ENCODE measurements around the gene IFT81.

Gene IFT81

DNA sequence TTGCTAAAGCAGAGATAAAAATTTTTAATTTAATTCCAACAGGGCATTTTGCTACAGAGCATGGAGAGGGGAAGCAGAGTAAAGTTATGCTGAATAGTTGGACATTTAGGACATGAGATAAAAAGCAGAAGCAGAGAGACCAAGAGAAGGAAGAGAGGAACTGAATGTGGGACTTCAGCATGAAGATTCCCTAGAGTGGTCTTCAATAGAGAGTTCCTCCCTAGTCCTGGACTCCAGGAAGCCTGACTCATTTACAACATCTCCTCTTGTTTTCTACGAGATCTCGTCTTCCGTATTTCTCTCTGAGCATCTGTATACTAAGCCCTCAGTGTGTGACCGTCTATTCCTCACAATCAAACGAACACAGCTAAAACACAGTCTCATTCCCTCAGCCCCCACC is 35.2 kb upstream of the IFT81 start:
- Histone ChIP-seq H3K4me1 (ENCODE audit: low read length) (no peaks in the 10 kb centered on the region), H3K27me3 (replicated peaks; ENCODE audit: insufficient read depth, low read length) (no peaks in the 10 kb centered on the region), H3K4me2 (ENCODE audit: low read depth, low read length) (no peak overlapping the region), H3K9ac (ENCODE audit: low read length) (no peak overlapping the region), H3K4me3 (ENCODE audit: low read length) (no peak overlapping the region), H3K9me3 (replicated peaks; ENCODE audit: insufficient read depth, low read length) (no peaks in the 10 kb centered on the region), H3F3A (ENCODE audit: insufficient read depth, low read length) (no peaks in the 10 kb centered on the region), H3K27ac (ENCODE audit: low read length) (no peak overlapping the region), H4K20me1 (ENCODE audit: insufficient read depth, low read length) (no peaks in the 10 kb centered on the region), H3K9me2 (replicated peaks; ENCODE audit: insufficient read depth, low read length) (no peaks in the 10 kb centered on the region), H3K36me3 (replicated peaks; ENCODE audit: insufficient read depth, low read length) (no peaks in the 10 kb centered on the region), H3K79me2 (ENCODE audit: low read length) (no peaks in the 10 kb centered on the region), H2AFZ (ENCODE audit: low read length) (no peak overlapping the region)
- TF ChIP-seq EZH2 (optimal IDR thresholded peaks at IDR 0.05; ENCODE audit: low read depth, low read length), result no peak
- DNase-seq, result no peak

DNA sequence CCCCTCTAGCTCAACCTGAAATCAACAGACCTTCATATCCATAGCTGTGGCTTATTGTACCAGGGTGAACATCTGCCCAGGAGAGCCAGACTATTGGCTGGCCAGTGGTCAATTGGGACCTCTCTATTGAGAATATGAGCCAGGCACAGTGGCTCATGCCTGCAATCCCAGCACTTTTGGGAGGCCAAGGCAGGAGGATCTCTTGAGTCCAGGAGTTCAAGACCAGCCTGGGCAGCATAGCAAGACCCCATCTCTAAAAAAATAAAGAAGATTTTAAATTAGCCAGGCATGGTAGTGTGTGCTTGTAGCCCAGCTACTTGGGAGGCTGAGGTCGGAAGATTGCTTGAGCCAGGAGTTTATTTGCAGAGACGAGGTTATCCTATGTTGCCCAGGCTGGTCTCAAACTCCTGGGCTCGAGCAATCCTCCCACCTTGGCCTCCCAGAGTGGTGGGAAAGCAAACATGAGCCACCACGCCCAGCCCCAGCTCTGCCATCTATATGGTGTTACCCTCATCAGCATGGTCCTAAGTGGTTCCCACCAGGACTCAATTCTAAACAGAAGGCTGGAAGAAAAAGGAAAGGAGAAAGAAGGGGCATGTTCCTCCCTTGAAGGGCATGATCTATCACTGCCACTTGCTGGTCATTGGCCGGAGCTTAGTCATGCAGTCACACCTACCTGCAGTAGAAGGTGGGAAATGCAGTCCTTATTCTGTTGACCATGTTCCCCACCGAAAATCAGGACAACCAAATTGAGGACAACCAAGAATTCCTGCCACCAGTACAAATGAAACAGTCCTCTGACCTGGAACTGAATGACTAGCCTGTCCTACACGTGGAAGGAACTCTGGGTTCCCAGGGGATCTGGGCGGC is 33.7 kb upstream of the IFT81 start:
- no peaks in the 10 kb centered on the region for H3K9me3 ChIP-seq (replicated peaks; ENCODE audit: insufficient read depth, low read length)
- H3K79me2 ChIP-seq (ENCODE audit: low read length), result no peaks in the 10 kb centered on the region
- no peak overlapping the region for H3K4me3 ChIP-seq (ENCODE audit: low read length)
- no peaks in the 10 kb centered on the region for H3K36me3 ChIP-seq (replicated peaks; ENCODE audit: insufficient read depth, low read length)
- no peak overlapping the region for H3K27ac ChIP-seq (ENCODE audit: low read length)
- no peaks in the 10 kb centered on the region for H3F3A ChIP-seq (ENCODE audit: insufficient read depth, low read length)
- H3K4me1 ChIP-seq (ENCODE audit: low read length), result no peaks in the 10 kb centered on the region
- no peak overlapping the region for H2AFZ ChIP-seq (ENCODE audit: low read length)
- no peaks in the 10 kb centered on the region for H3K27me3 ChIP-seq (replicated peaks; ENCODE audit: insufficient read depth, low read length)
- H3K4me2 ChIP-seq (ENCODE audit: low read depth, low read length), result no peak overlapping the region
- no peaks in the 10 kb centered on the region for H3K9me2 ChIP-seq (replicated peaks; ENCODE audit: insufficient read depth, low read length)
- no peak overlapping the region for H3K9ac ChIP-seq (ENCODE audit: low read length)
- no peak for DNase-seq
- H4K20me1 ChIP-seq (ENCODE audit: insufficient read depth, low read length), result no peaks in the 10 kb centered on the region
- TF ChIP-seq EZH2phosphoT487 (IDR thresholded peaks at IDR 0.05; ENCODE audit: low read length) (no peak), CTCF (IDR thresholded peaks at IDR 0.05; ENCODE audit: low read length) (no peak), EZH2 (optimal IDR thresholded peaks at IDR 0.05; ENCODE audit: low read depth, low read length) (no peak)

GRCh38 chr12:110091136-110091711 is 32.9 kb upstream of the IFT81 start:
- Histone ChIP-seq H4K20me1 (ENCODE audit: insufficient read depth, low read length) (no peaks in the 10 kb centered on the region), H3K27me3 (replicated peaks; ENCODE audit: insufficient read depth, low read length) (no peaks in the 10 kb centered on the region), H3K4me2 (ENCODE audit: low read depth, low read length) (no peak overlapping the region), H3K4me3 (ENCODE audit: low read length) (no peak overlapping the region), H3K9me2 (replicated peaks; ENCODE audit: insufficient read depth, low read length) (no peaks in the 10 kb centered on the region), H3K4me1 (ENCODE audit: low read length) (no peaks in the 10 kb centered on the region), H3K36me3 (replicated peaks; ENCODE audit: insufficient read depth, low read length) (no peaks in the 10 kb centered on the region), H3K9ac (ENCODE audit: low read length) (no peak overlapping the region), H3F3A (ENCODE audit: insufficient read depth, low read length) (no peaks in the 10 kb centered on the region), H3K9me3 (replicated peaks; ENCODE audit: insufficient read depth, low read length) (no peaks in the 10 kb centered on the region), H3K79me2 (ENCODE audit: low read length) (no peaks in the 10 kb centered on the region), H2AFZ (ENCODE audit: low read length) (no peak overlapping the region), H3K27ac (ENCODE audit: low read length) (no peak overlapping the region)
- TF ChIP-seq CTCF (IDR thresholded peaks at IDR 0.05; ENCODE audit: low read length) (no peak), EZH2 (optimal IDR thresholded peaks at IDR 0.05; ENCODE audit: low read depth, low read length) (no peak), EZH2phosphoT487 (IDR thresholded peaks at IDR 0.05; ENCODE audit: low read length) (no peak)
- DNase-seq, result no peak
